Measurements from ENCODE around the gene RPS15.
A peak's percentile ranks its signal among the peaks of the same experiment; 100 is the strongest.

The RPS15 gene

DNA sequence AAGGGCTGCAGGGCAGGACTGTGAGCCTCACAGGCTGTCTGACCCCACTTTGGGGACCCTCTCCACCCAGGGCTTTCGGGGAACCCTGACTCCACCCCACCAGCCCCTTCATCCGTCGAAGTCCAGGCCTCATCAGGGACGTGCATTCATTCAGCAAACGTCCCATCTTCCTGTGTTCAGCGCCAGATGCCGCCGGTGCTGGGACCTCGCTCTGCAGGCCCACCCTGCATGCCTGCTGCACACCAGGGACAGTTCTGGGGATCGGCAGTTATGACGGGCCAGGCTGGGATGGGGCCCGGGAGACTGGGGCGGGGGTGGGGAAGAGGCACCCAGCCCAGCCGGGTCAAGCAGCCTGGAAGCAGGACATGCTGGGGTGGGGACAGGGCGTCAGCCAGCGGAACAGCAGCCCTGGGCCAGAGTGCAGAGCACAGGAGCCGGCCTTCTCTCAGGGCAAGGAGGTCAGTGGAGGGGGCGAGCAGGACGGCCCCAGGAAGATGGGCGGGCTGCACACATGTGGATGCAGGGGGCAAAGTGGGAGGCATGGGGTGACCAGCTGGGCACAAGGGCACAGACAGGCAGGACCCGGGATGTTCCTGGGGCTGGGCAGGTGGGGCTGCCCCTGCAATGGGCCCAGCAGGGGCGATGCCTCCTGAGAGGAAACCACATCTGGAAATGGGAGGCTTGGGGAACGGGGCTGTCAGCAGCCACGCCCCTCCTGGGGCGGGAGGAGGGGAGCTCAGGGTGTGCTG is 42.0 kb upstream of the RPS15 start:
- Histone ChIP-seq H3K27ac (ENCODE audit: low read length) (no peak overlapping the region), H3K36me3 (ENCODE audit: control insufficient read depth in 2 of 2, insufficient read depth in 2 of 2, low read length in 2 of 2) (peaks cover 9 to 15% of the 10 kb centered on the region in 2 donors), H3K4me1 (ENCODE audit: control insufficient read depth, insufficient read depth, low read length) (peaks cover 23% of the 10 kb centered on the region), H3K27me3 (ENCODE audit: control insufficient read depth in 1 of 2, insufficient read depth in 2 of 2, low read length in 2 of 2) (no peaks in the 10 kb centered on the region), H3K4me3 (ENCODE audit: low read length in 2 of 2) (no peak overlapping the region), H3K9ac (ENCODE audit: low read length in 2 of 2) (no peak overlapping the region), H3K9me3 (ENCODE audit: control insufficient read depth in 2 of 2, low read length in 2 of 2) (no peaks in the 10 kb centered on the region)

DNA sequence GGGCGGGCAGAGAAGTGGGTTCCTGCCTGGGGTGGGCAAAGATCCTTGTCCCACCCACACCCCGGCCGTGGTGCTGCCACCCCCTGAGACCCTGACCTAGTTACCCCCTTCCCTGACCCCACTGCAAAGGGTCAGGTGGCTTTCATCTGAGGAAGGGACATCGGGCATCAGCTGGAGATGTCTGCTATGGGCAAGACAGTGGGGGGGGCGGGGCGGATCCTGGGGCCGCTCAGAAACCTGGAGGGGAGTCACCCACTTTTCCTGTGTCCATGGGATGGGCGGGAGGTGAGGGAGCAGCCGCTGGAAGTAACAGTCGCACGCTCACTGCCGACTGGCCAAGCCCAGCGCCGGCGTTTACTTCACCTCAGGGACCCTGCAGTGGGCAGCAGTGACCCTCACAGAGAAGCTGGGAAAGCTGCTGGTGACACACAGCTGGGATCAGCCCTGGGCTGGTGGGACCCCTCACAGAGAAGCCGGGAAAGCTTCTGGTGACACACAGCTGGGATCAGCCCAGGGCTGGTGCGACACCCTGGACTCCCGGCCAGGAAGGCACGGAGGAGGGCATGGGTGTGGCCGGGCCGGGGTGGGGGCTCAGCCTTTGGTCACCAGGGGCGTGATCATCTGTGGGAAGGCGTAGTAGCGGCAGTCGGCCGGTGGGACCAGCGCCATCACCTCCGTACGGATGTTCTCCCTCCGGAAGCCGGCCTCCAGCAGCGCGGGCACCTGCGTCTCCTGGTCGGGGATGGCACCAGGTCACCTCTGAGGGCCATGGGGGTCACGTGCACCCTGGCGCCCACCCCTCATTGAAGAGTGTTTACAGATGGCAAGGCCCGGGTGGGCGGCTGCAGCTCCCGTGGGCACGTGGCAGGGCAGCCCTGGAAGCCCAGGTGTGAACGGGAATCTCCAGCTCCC is 41.2 kb upstream of the RPS15 start:
- no peak overlapping the region for H3K27ac ChIP-seq (ENCODE audit: low read length)
- peaks cover 26% of the 10 kb centered on the region for H3K4me1 ChIP-seq (ENCODE audit: control insufficient read depth, insufficient read depth, low read length)
- H3K4me3 ChIP-seq (ENCODE audit: low read length in 2 of 2) = no peak overlapping the region
- no peaks in the 10 kb centered on the region for H3K9me3 ChIP-seq (ENCODE audit: control insufficient read depth in 2 of 2, low read length in 2 of 2)
- no peak overlapping the region for H3K9ac ChIP-seq (ENCODE audit: low read length in 2 of 2)
- peaks cover 9 to 14% of the 10 kb centered on the region in 2 donors for H3K36me3 ChIP-seq (ENCODE audit: control insufficient read depth in 2 of 2, insufficient read depth in 2 of 2, low read length in 2 of 2)
- H3K27me3 ChIP-seq (ENCODE audit: control insufficient read depth in 1 of 2, insufficient read depth in 2 of 2, low read length in 2 of 2) = no peaks in the 10 kb centered on the region

DNA sequence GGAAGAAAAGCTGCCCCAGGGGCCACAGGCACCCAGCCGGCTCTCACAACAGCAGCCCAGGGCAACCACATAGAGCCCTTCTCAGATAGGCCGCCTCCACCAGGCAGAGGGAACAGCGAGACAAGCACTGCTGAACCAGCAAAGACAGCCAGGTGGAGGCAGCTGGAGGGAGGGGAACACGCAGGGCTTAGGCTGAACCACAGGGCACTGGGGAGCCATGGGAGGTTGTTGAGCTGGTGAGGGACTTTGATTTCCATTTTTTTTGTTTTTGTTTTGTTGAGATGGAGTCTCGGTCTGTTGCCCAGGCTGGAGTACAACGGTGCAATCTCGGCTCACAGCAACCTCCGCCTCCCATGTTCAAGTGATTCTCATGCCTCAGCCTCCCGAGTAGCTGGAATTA is 40.4 kb upstream of the RPS15 start:
- Histone ChIP-seq H3K36me3 (ENCODE audit: control insufficient read depth in 2 of 2, insufficient read depth in 2 of 2, low read length in 2 of 2) (peaks cover 1 to 9% of the 10 kb centered on the region in 2 donors), H3K27me3 (ENCODE audit: control insufficient read depth in 1 of 2, insufficient read depth in 2 of 2, low read length in 2 of 2) (no peaks in the 10 kb centered on the region), H3K9ac (ENCODE audit: low read length in 2 of 2) (no peak overlapping the region), H3K27ac (ENCODE audit: low read length) (no peak overlapping the region), H3K9me3 (ENCODE audit: control insufficient read depth in 2 of 2, low read length in 2 of 2) (no peaks in the 10 kb centered on the region), H3K4me1 (ENCODE audit: control insufficient read depth, insufficient read depth, low read length) (peaks cover 26% of the 10 kb centered on the region), H3K4me3 (ENCODE audit: low read length in 2 of 2) (no peak overlapping the region)

DNA sequence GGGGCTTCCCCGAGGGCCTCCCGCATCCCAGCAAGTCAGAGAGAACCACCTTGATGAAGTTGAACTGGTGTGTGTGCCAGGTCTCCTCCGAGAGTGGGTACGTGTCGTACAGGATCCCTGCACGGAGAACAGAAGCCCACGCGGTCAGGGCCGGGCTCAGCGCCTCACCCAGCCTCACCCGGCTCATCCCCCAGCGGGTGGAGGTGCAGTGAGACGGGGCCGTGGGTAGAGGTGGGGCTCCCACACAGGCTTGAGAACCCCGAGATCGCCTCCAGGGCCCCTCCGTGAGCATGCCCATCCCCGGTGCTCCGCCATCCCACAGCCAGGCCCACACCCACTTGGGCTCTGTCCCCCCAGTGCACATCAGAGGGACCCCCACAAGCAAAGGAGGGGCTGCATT is 39.1 kb upstream of the RPS15 start:
- no peak overlapping the region for H3K4me3 ChIP-seq (ENCODE audit: low read length in 2 of 2)
- no peaks in the 10 kb centered on the region for H3K27me3 ChIP-seq (ENCODE audit: control insufficient read depth in 1 of 2, insufficient read depth in 2 of 2, low read length in 2 of 2)
- no peak overlapping the region for H3K9ac ChIP-seq (ENCODE audit: low read length in 2 of 2)
- H3K27ac ChIP-seq (ENCODE audit: low read length) = no peak overlapping the region
- H3K36me3 ChIP-seq (ENCODE audit: control insufficient read depth in 2 of 2, insufficient read depth in 2 of 2, low read length in 2 of 2) = no peaks in the 10 kb centered on the region
- no peaks in the 10 kb centered on the region for H3K9me3 ChIP-seq (ENCODE audit: control insufficient read depth in 2 of 2, low read length in 2 of 2)
- peaks cover 26% of the 10 kb centered on the region for H3K4me1 ChIP-seq (ENCODE audit: control insufficient read depth, insufficient read depth, low read length)

DNA sequence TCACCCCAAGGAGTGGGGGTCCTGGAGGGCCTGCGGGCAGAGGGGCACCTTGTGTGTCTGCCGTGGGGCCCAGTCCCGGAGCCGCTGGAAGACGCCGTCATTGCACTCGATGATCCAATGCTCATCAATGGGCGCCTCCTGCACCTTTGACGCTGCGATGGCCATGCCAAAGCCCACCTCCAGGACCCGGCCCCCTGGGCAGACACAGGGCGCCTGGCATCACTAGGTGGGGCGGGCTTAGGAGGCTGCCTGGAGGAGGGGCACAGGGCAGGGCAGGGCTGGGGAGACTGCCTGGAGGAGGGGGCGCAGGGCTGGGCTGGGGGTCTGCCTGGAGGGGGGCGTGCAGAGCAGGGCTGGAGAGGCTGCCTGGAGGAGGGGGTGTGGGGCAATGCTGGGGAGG is 38.5 kb upstream of the RPS15 start:
- H3K27ac ChIP-seq (ENCODE audit: low read length) = no peak overlapping the region
- H3K27me3 ChIP-seq (ENCODE audit: control insufficient read depth in 1 of 2, insufficient read depth in 2 of 2, low read length in 2 of 2) = no peaks in the 10 kb centered on the region
- no peak overlapping the region for H3K4me3 ChIP-seq (ENCODE audit: low read length in 2 of 2)
- H3K9me3 ChIP-seq (ENCODE audit: control insufficient read depth in 2 of 2, low read length in 2 of 2) = no peaks in the 10 kb centered on the region
- H3K4me1 ChIP-seq (ENCODE audit: control insufficient read depth, insufficient read depth, low read length) = peaks cover 26% of the 10 kb centered on the region
- H3K36me3 ChIP-seq (ENCODE audit: control insufficient read depth in 2 of 2, insufficient read depth in 2 of 2, low read length in 2 of 2) = no peaks in the 10 kb centered on the region
- H3K9ac ChIP-seq (ENCODE audit: low read length in 2 of 2) = no peak overlapping the region

DNA sequence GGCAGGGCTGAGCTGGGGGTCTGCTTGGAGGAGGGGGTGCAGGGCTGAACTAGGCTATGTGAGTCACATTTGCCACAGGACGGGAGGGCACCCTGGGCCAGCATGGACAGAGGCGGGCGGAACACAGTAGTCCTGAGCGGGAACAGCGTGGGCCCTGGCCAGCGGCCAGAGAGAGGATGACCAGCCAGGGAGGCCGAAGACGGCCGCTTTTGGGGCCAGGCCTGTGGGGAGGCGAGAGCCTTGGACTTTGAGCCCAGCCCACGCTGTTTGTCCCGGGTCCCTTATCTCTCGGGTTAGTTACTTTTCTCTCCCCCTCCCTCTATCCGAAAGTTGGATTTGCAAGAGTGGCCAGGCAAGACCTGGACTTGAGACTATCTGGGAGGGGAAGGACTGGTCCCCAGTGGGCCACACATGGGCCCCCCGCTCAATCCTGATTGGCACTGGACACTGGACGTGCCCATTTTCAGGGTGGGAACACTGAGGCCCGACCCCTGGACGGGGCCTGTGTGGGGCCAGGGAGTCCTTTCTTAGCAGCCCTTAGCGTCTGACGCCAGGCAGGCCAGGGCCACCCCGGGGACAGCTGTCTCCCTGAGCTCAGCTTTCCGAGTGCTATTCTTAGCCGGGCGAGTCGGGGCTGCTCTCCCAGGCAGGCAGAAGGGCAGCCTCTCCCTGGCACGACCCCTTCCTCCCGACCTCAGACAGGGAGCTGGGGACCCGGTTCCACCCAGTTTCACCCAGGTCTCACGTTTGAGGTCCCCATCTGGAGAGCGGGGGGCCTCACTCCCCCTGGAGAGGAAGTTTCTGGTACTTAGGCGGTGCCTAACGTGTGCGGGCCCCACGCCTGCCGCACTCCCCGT is 37.7 kb upstream of the RPS15 start:
- H3K27me3 ChIP-seq (ENCODE audit: control insufficient read depth in 1 of 2, insufficient read depth in 2 of 2, low read length in 2 of 2) = no peaks in the 10 kb centered on the region
- H3K9ac ChIP-seq (ENCODE audit: low read length in 2 of 2) = peak overlapping the region; percentile 20 to 36
- H3K4me1 ChIP-seq (ENCODE audit: control insufficient read depth, insufficient read depth, low read length) = peaks cover 23% of the 10 kb centered on the region
- H3K4me3 ChIP-seq (ENCODE audit: low read length in 2 of 2) = peak overlapping the region; percentile 53 to 76
- no peak overlapping the region for H3K27ac ChIP-seq (ENCODE audit: low read length)
- H3K9me3 ChIP-seq (ENCODE audit: control insufficient read depth in 2 of 2, low read length in 2 of 2) = no peaks in the 10 kb centered on the region
- no peaks in the 10 kb centered on the region for H3K36me3 ChIP-seq (ENCODE audit: control insufficient read depth in 2 of 2, insufficient read depth in 2 of 2, low read length in 2 of 2)

DNA sequence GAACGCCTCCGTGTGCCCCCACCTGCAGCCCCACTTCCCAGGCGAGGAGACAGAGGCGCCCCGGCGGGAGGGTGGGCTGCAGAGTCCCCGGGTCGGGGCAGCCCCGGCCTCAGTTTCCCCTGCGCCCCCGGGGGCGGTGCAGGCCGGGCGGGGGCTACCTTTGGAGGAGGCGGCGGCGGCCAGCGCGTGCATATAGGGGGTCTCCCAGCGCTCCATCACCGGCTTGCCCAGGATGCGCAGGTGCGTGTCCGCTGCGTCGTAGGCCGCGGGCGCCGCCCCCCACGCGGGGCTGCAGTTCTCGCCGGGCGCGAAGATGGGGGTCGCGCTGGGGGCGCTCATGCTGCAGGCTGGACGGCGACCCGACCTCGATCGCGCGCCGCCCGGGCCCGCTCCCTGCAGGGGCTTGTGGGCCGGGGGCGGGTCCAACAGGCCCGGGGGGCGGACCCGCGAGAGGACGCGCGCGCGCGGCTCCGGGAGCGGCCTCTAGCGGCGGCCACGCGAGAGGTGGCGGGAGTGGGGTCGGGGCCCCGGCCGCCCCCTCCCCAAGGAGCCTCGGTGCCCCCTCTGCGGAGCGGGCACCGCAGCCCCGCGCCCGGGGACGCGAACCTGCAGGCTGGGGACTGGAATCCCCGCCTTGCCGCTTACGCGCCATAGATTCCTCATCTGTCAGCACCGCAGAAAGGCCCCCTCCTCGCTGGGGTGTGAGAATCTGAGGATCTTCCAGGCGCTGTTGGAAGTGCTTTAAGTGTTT is 36.9 kb upstream of the RPS15 start, which contains the start of gene GAMT:
Gene GAMT, minus strand, starts transcription at position 405 of the 751 bp plus-strand sequence. Its CDS starts 66 bp downstream, at position 339.
- no peaks in the 10 kb centered on the region for H3K36me3 ChIP-seq (ENCODE audit: control insufficient read depth in 2 of 2, insufficient read depth in 2 of 2, low read length in 2 of 2)
- H3K27ac ChIP-seq (ENCODE audit: low read length) = no peak within 1 kb of the TSS
- no peaks in the 10 kb centered on the region for H3K27me3 ChIP-seq (ENCODE audit: control insufficient read depth in 1 of 2, insufficient read depth in 2 of 2, low read length in 2 of 2)
- no peaks in the 10 kb centered on the region for H3K9me3 ChIP-seq (ENCODE audit: control insufficient read depth in 2 of 2, low read length in 2 of 2)
- peaks cover 16% of the 10 kb centered on the region for H3K4me1 ChIP-seq (ENCODE audit: control insufficient read depth, insufficient read depth, low read length)
- H3K9ac ChIP-seq (ENCODE audit: low read length in 2 of 2) = peak within 1 kb of the TSS; percentile 20 to 36
- H3K4me3 ChIP-seq (ENCODE audit: low read length in 2 of 2) = peak within 1 kb of the TSS; percentile 53 to 76

DNA sequence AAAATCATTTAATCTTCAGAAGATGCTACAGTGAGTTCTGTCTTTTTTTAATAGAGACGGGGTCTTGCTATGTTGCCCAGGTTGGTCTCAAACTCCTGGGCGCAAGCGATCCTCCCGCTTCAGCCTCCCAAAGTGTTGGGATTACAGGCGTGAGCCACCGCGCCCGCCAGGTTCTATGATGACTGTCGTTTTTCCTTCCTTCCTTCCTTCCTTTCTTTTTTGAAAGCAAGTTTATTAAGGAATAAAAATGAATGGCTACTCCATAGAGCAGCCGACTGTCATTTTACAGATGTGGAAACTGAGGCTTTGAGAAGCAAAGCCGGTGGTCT is 36.3 kb upstream of the RPS15 start:
- Histone ChIP-seq H3K4me1 (ENCODE audit: control insufficient read depth, insufficient read depth, low read length) (peaks cover 20% of the 10 kb centered on the region), H3K36me3 (ENCODE audit: control insufficient read depth in 2 of 2, insufficient read depth in 2 of 2, low read length in 2 of 2) (no peaks in the 10 kb centered on the region), H3K4me3 (ENCODE audit: low read length in 2 of 2) (peak overlapping the region; percentile 43 to 76), H3K9ac (ENCODE audit: low read length in 2 of 2) (no peak overlapping the region), H3K9me3 (ENCODE audit: control insufficient read depth in 2 of 2, low read length in 2 of 2) (no peaks in the 10 kb centered on the region), H3K27me3 (ENCODE audit: control insufficient read depth in 1 of 2, insufficient read depth in 2 of 2, low read length in 2 of 2) (no peaks in the 10 kb centered on the region), H3K27ac (ENCODE audit: low read length) (no peak overlapping the region)

DNA sequence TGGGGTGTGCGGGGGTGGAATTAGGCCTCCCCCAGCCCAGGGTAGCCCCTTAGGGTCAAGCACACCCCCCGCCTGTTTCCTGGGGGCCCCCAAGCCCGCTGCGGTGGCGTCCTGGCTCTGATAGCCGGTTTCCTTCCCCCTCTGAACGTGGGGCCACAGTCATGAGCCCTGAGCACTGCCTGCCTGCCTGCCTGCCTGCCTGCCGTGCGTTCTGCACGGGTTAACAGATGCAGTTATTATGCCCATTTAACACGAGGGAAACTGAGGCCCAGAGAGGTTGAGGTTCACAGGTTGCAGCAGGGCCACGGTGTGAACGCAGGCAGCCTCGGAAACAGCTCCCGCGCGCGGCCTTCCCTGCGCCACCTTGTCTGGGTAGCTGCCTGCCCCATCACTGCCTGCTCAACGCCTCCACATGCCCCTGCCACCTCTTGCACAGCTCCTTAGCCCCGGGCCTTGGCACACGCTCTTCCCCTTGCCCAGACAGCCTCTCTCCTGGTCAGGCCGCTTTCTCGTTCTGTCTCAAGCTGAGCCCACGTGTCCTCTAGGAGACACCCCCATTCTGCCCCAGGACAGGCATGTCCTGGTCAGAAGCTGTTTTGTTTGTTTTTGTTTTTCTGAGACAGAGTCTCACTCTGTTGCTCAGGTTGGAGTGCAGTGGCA is 35.7 kb upstream of the RPS15 start:
- no peak overlapping the region for H3K9ac ChIP-seq (ENCODE audit: low read length in 2 of 2)
- H3K9me3 ChIP-seq (ENCODE audit: control insufficient read depth in 2 of 2, low read length in 2 of 2) = no peaks in the 10 kb centered on the region
- no peak overlapping the region for H3K27ac ChIP-seq (ENCODE audit: low read length)
- H3K36me3 ChIP-seq (ENCODE audit: control insufficient read depth in 2 of 2, insufficient read depth in 2 of 2, low read length in 2 of 2) = no peaks in the 10 kb centered on the region
- H3K4me1 ChIP-seq (ENCODE audit: control insufficient read depth, insufficient read depth, low read length) = peaks cover 20% of the 10 kb centered on the region
- H3K4me3 ChIP-seq (ENCODE audit: low read length in 2 of 2) = no peak overlapping the region
- H3K27me3 ChIP-seq (ENCODE audit: control insufficient read depth in 1 of 2, insufficient read depth in 2 of 2, low read length in 2 of 2) = no peaks in the 10 kb centered on the region
